CD4-positive, alpha-beta memory T cell (primary cell): ENCODE data around the gene FOXP1. TPM values are rescaled to one million over a fixed set of nuclear protein-coding genes. Genes with fewer than 3 reads are reported as not detected.

Experiments used
- CTCF ChIA-PET: fragments of 350-600 bp; sonication (Branson Sonifier 250); formaldehyde crosslinking; loops from one replicate; lab custom pipeline; 2021; ENCODE audit warnings: inconsistent platforms; ENCODE audit not compliant: partially characterized antibody; lab: Charles Lee
- POLR2A ChIA-PET: fragments of 350-600 bp; sonication (Branson Sonifier 250); formaldehyde crosslinking; loops from one replicate; lab custom pipeline; 2021; ENCODE audit not compliant: partially characterized antibody; lab: Charles Lee
- DNase-seq, 5 donors: peaks; one replicate each; pipeline versions ENCODE4 v3.0.0 to v3.0.0-alpha.2; 2020 to 2022; ENCODE audit warnings: mixed read lengths in 1 of 5
- H3K27ac ChIP-seq: one replicate; pipeline ENCODE4 v1.7.0; 2013; ENCODE audit warnings: low read depth, low read length
- H3K27me3 ChIP-seq: 2 replicates; pipeline ENCODE4 v1.7.0; 2013; ENCODE audit warnings: mild to moderate bottlenecking, low read length, moderate library complexity; ENCODE audit not compliant: insufficient read depth
- H3K36me3 ChIP-seq: 2 replicates; pipeline ENCODE4 v1.7.0; 2013; ENCODE audit warnings: mild to moderate bottlenecking, low read length, moderate library complexity; ENCODE audit not compliant: insufficient read depth
- H3K4me1 ChIP-seq: 2 replicates; pipeline ENCODE4 v1.7.0; 2013; ENCODE audit warnings: mild to moderate bottlenecking, low read length, moderate library complexity; ENCODE audit not compliant: insufficient read depth
- H3K4me3 ChIP-seq, 2 donors: one replicate each; pipeline ENCODE4 v1.7.0; 2013; ENCODE audit warnings: low read length in 2 of 2, mild to moderate bottlenecking in 1 of 2
- H3K9me3 ChIP-seq, 2 donors: one replicate each; pipeline ENCODE4 v1.7.0; 2013; ENCODE audit warnings: low read length in 2 of 2, control low read depth in 1 of 2; ENCODE audit not compliant: control insufficient read depth in 1 of 2
- H3K27ac Mint-ChIP-seq, 7 donors: one replicate each; pipeline ENCODE4 v1.8.0; 2020 to 2021; ENCODE audit warnings: mixed read lengths in 7 of 7, mild to moderate bottlenecking in 6 of 7, inconsistent platforms in 3 of 7, moderate library complexity in 3 of 7
- H3K27me3 Mint-ChIP-seq, 2 donors: one replicate each; pipeline ENCODE4 v1.8.0; 2020 to 2021; ENCODE audit warnings: mixed read lengths in 2 of 2
- H3K36me3 Mint-ChIP-seq, 2 donors: one replicate each; pipeline ENCODE4 v1.8.0; 2020 to 2021; ENCODE audit warnings: mixed read lengths in 2 of 2, inconsistent platforms in 1 of 2, mild to moderate bottlenecking in 1 of 2
- H3K4me1 Mint-ChIP-seq, 4 donors: one replicate each; pipeline ENCODE4 v1.8.0; 2020 to 2021; ENCODE audit warnings: mixed read lengths in 4 of 4, mild to moderate bottlenecking in 1 of 4
- H3K4me3 Mint-ChIP-seq, 8 donors: one replicate each; pipeline ENCODE4 v1.8.0; 2020 to 2021; ENCODE audit warnings: mixed read lengths in 8 of 8, mild to moderate bottlenecking in 7 of 8, moderate library complexity in 6 of 8, inconsistent platforms in 3 of 8
- H3K9me3 Mint-ChIP-seq, 8 donors: one replicate each; pipeline ENCODE4 v1.8.0; 2020 to 2021; ENCODE audit warnings: mixed read lengths in 8 of 8, mild to moderate bottlenecking in 5 of 8, inconsistent platforms in 3 of 8, moderate library complexity in 1 of 8
- intact Hi-C: fragments of 100-400 bp; cut with micrococcal nuclease; formaldehyde crosslinking; loops from one replicate; pipeline ENCODE4 v1.15.1; 2023
- polyA plus RNA-seq, 2 donors: library from polyadenylated mRNA; unstranded; fragments of 300-500 nt; fragmentation: Illumina TruSeq; gene quantifications; one replicate each; pipeline ENCODE4 v1.2.3, GENCODE V29; 2021
- total RNA-seq, 2 experiments: library from RNA; stranded (reverse); gene quantifications; one replicate each; pipeline ENCODE4 v1.2.3, GENCODE V29; 2021

FOXP1 gene
- total and polyA plus RNA-seq, 4 experiments from 2014 or later = 189 to 348 (median 279) TPM

DNA sequence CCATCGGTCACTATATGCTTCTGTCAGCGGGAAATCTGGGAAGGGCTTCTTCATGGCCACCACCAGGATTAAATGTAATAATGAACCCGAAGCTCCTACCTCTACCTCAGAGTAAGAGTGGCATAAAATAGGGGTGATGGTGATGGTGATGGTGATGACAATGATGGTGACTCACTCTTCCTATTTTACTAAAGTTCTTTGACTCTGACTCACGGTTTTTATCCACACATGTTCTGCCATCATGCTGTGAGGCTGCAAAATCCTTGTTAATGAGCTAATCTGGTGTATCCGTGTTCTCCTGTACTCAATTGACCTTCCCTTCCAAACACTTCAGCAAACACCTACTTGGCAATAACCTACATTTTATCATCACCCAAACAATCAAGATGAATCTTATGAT lies 18.3 kb upstream of the FOXP1 start:
- Mint-ChIP-seq H3K27me3 (no peaks in the 10 kb centered on the region), H3K4me1 (peaks cover 0 to 9% (median 2%) of the 10 kb centered on the region in 4 donors), H3K4me3 (no peak overlapping the region), H3K9me3 (peaks cover 0 to 5% (median 3%) of the 10 kb centered on the region in 8 donors), H3K27ac (no peak overlapping the region), H3K36me3 (peaks cover 10 to 29% of the 10 kb centered on the region in 2 donors)
- intact Hi-C loops = no loop called here
- ChIA-PET POLR2A (no interaction called here), CTCF (no interaction called here)
- H3K36me3 ChIP-seq = no peaks in the 10 kb centered on the region
- H3K27ac ChIP-seq = no peak overlapping the region
- no peak for DNase-seq
- no peaks in the 10 kb centered on the region for H3K4me1 ChIP-seq
- H3K4me3 ChIP-seq = no peak overlapping the region
- H3K27me3 ChIP-seq = no peaks in the 10 kb centered on the region
- no peaks in the 10 kb centered on the region for H3K9me3 ChIP-seq

DNA sequence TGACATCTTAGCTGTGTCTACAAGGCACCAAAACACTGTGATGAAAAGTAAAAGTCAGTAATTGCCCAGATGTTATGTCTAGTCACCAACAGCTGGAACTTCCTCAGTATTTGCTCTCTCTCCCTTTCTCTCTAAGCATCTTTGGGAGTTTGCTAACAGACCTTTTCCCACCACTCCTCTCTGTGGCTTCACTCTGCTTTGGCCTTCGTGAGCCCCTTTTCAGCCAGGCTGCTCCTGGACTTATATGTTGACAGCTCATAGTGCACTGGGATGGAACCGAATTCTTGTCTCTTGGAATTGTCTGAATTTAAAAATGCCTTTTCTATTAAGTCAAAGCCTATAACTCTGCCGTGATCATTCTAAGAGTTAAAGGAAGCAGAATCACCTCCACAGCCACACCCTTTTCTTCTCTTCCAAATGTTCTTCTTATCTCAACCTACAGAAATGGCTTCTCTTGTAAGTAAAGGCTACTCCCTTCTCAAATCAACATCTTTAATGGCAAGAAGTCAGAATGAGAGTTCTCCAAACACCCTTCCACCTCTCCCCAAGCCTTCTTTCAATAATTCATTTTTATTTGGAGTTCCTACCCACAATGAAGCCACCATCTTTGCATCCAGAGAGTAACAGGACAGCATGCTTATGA lies 17.2 kb upstream of the FOXP1 start:
- Mint-ChIP-seq H3K27ac (peak overlapping the region in 1 of 7 donors; percentile 67), H3K4me1 (peaks cover 0 to 9% (median 2%) of the 10 kb centered on the region in 4 donors), H3K4me3 (no peak overlapping the region), H3K27me3 (no peaks in the 10 kb centered on the region), H3K36me3 (peaks cover 8 to 19% of the 10 kb centered on the region in 2 donors), H3K9me3 (peaks cover 0 to 1% (median 0%) of the 10 kb centered on the region in 8 donors)
- intact Hi-C loops = no loop called here
- POLR2A ChIA-PET = no interaction called here
- Histone ChIP-seq H3K27me3 (no peaks in the 10 kb centered on the region), H3K4me3 (no peak overlapping the region), H3K36me3 (no peaks in the 10 kb centered on the region), H3K9me3 (no peaks in the 10 kb centered on the region), H3K4me1 (no peaks in the 10 kb centered on the region), H3K27ac (no peak overlapping the region)
- CTCF ChIA-PET = interaction anchor here (1.2 kb wide), 1 partner anchor 80 kb away, joined by 3 read pairs; no protein-coding TSS in a partner anchor
- no peak for DNase-seq

DNA sequence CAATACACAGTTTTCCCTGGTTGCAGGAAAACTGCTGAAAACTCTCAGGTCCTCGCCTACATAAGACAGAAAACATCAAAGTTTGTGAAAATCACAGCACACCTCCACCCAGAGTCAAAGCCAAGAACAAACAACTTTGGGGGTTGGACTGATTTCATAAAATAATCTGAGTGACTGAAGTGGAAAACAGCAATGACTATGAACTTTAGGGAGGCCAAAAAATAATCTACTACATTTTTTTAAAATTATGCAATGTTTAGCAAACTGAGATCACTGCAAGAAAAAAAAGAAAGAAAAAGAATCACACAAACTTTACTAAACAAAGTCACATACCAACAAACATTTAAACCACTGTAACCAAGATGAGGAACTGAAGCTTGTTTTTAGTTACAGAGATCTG lies 15.9 kb upstream of the FOXP1 start:
- intact Hi-C loops = no loop called here
- Histone ChIP-seq H3K27ac (no peak overlapping the region), H3K9me3 (no peaks in the 10 kb centered on the region), H3K4me1 (no peaks in the 10 kb centered on the region), H3K36me3 (no peaks in the 10 kb centered on the region), H3K27me3 (no peaks in the 10 kb centered on the region), H3K4me3 (no peak overlapping the region)
- ChIA-PET CTCF (interaction anchor here (0.9 to 1.2 kb wide), 2 partner anchors 8 to 82 kb away, joined by 3 read pairs; no protein-coding TSS in a partner anchor), POLR2A (no interaction called here)
- Mint-ChIP-seq H3K4me3 (no peak overlapping the region), H3K4me1 (peaks cover 0 to 9% (median 2%) of the 10 kb centered on the region in 4 donors), H3K27ac (no peak overlapping the region), H3K9me3 (peaks cover 0 to 4% (median 0%) of the 10 kb centered on the region in 8 donors), H3K27me3 (no peaks in the 10 kb centered on the region), H3K36me3 (peaks cover 9 to 28% of the 10 kb centered on the region in 2 donors)
- DNase-seq = no peak

DNA sequence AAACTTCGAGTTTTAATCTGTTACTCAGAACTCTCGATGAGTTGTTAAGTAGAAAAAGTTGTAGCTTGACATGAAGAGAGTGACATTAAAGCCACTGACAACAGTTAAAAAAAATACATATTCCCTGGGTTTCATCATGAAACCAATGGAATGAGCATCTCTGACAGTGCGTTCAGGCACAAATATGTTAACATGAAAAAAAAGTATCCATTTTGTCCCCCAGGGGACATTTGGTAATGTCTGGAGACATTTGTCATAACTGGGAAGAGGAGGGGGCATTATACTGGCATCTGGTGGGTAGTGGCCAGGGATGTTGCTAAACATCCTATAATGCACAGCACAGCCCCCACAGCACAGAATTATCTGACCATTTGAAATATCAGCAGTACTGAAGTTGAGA lies 14.8 kb upstream of the FOXP1 start:
- H3K27me3 Mint-ChIP-seq = no peaks in the 10 kb centered on the region
- intact Hi-C loops = no loop called here
- Histone ChIP-seq H3K36me3 (no peaks in the 10 kb centered on the region), H3K4me1 (no peaks in the 10 kb centered on the region), H3K4me3 (no peak overlapping the region), H3K27me3 (no peaks in the 10 kb centered on the region), H3K27ac (no peak overlapping the region), H3K9me3 (no peaks in the 10 kb centered on the region)
- no peak for DNase-seq
- H3K36me3 Mint-ChIP-seq = peaks cover 9 to 27% of the 10 kb centered on the region in 2 donors
- H3K27ac Mint-ChIP-seq = no peak overlapping the region
- H3K9me3 Mint-ChIP-seq = peaks cover 0 to 4% (median 0%) of the 10 kb centered on the region in 8 donors
- ChIA-PET POLR2A (no interaction called here), CTCF (interaction anchor here (1.2 kb wide), 1 partner anchor 9 kb away, joined by 4 read pairs; no protein-coding TSS in a partner anchor)
- H3K4me1 Mint-ChIP-seq = peaks cover 0 to 9% (median 2%) of the 10 kb centered on the region in 4 donors
- H3K4me3 Mint-ChIP-seq = no peak overlapping the region

DNA sequence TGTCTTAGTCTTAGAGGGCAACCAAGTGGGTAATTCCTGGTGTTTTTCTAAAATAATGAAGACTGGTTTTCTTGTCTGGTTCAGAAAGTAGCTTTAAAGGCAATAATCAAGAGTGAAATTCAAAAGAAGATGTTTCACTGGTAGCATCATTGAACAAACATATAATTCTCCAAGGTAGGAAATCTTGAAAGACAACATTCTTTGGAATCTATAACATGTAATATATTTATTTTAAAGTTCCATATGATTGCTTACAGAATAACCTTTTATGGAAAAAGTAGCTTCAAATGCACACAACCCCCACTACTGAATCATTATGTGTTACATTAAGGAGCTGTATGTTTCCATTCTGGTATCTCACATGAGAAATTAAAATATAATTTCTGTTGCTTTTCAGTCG lies 13.8 kb upstream of the FOXP1 start:
- H3K36me3 Mint-ChIP-seq = peaks cover 8 to 26% of the 10 kb centered on the region in 2 donors
- ChIA-PET POLR2A (no interaction called here), CTCF (no interaction called here)
- no peaks in the 10 kb centered on the region for H3K9me3 ChIP-seq
- H3K4me3 ChIP-seq = no peak overlapping the region
- peaks cover 0 to 4% (median 0%) of the 10 kb centered on the region in 8 donors for H3K9me3 Mint-ChIP-seq
- no peak overlapping the region for H3K4me3 Mint-ChIP-seq
- no peaks in the 10 kb centered on the region for H3K36me3 ChIP-seq
- no peaks in the 10 kb centered on the region for H3K27me3 ChIP-seq
- peaks cover 0 to 9% (median 2%) of the 10 kb centered on the region in 4 donors for H3K4me1 Mint-ChIP-seq
- H3K4me1 ChIP-seq = no peaks in the 10 kb centered on the region
- no peak overlapping the region for H3K27ac ChIP-seq
- H3K27ac Mint-ChIP-seq = no peak overlapping the region
- H3K27me3 Mint-ChIP-seq = no peaks in the 10 kb centered on the region
- intact Hi-C loops = no loop called here
- DNase-seq = no peak

DNA sequence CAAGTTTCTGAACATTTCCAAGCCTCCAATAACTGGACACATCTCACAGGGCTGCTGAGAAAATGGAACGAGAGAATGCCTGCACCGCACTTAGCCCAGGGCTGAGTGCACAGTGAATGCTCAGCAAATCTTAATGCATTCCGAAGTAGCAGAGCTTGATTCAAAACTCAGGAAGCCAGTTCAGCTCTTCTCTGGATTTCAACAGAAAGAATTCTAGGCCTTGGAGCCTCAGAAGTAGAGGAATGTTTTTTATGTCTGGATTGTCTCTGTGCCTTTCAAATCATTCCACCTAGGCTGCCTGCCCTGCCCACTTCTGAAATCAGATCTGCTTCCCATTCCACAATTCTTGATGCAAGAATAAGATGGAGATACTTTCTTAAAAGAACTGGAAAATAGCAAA lies 9.6 kb upstream of the FOXP1 start:
- Mint-ChIP-seq H3K27me3 (no peaks in the 10 kb centered on the region), H3K9me3 (peaks cover 0 to 5% (median 0%) of the 10 kb centered on the region in 8 donors), H3K4me1 (no peaks in the 10 kb centered on the region), H3K4me3 (no peak overlapping the region), H3K36me3 (peaks cover 2 to 16% of the 10 kb centered on the region in 2 donors), H3K27ac (peak overlapping the region in 2 of 7 donors; percentile 26 to 30)
- POLR2A ChIA-PET = no interaction called here
- Histone ChIP-seq H3K27ac (no peak overlapping the region), H3K9me3 (no peaks in the 10 kb centered on the region), H3K4me3 (no peak overlapping the region), H3K27me3 (no peaks in the 10 kb centered on the region), H3K36me3 (no peaks in the 10 kb centered on the region), H3K4me1 (no peaks in the 10 kb centered on the region)
- CTCF ChIA-PET = no interaction called here
- intact Hi-C loops = no loop called here
- DNase-seq = no peak

DNA sequence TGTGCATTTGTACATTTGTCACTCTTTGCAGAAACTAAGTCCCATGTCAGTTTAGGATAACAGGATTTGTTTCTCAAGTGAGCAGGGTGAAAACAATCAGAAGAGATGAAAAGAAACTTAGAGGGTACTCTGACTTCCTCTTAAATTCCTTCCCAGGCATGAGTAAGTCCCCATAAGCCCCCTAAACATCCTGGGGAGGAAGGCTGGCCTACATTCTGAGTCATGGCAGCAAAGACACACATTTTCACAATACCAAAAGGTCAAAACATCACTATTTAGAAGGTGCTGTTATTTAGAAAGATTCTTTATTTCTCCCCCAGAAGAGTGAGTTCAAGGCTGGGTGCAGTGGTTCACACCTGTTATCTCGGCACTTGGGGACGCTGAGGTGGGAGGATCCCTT lies 7.6 kb upstream of the FOXP1 start:
- no peaks in the 10 kb centered on the region for H3K36me3 ChIP-seq
- Mint-ChIP-seq H3K4me1 (peaks cover 0 to 8% (median 4%) of the 10 kb centered on the region in 4 donors), H3K27me3 (no peaks in the 10 kb centered on the region), H3K9me3 (peaks cover 0 to 5% (median 0%) of the 10 kb centered on the region in 8 donors), H3K27ac (no peak overlapping the region), H3K36me3 (peaks cover 2 to 16% of the 10 kb centered on the region in 2 donors), H3K4me3 (no peak overlapping the region)
- H3K27ac ChIP-seq = no peak overlapping the region
- no peaks in the 10 kb centered on the region for H3K9me3 ChIP-seq
- peaks cover 4% of the 10 kb centered on the region for H3K4me1 ChIP-seq
- ChIA-PET POLR2A (no interaction called here), CTCF (interaction anchor here (0.9 to 4.6 kb wide), 3 partner anchors 9 to 1041 kb away, joined by 3 to 36 read pairs (median 3); no protein-coding TSS in a partner anchor)
- H3K4me3 ChIP-seq = no peak overlapping the region
- intact Hi-C loops = no loop called here
- no peak for DNase-seq
- no peaks in the 10 kb centered on the region for H3K27me3 ChIP-seq
